Activated B cell treated with CpG ODN at 0.5 μM for 24 hours (primary cell): ENCODE results near the gene SNX15. TPM values are rescaled to one million over a fixed set of nuclear protein-coding genes. Genes with fewer than 3 reads are reported as not detected.
"Not testable (repeated sequence)": the region's sequence is repeated elsewhere in the genome, so short reads cannot be mapped to it uniquely, and the experiment has no call there.

ENCODE experiments used
- ATAC-seq: fragments of 200-7000 bp; cut with Tn5 transposase; one replicate; pipeline ENCODE4 v1.10.0; 2021; ENCODE audit warnings: low read depth, mild to moderate bottlenecking, moderate library complexity
- CTCF ChIA-PET: fragments of 350-600 bp; sonication (Branson Sonifier 250); formaldehyde crosslinking; loops from one replicate; lab custom pipeline; 2021; ENCODE audit warnings: antibody characterized with exemption; lab: Charles Lee
- POLR2A ChIA-PET: fragments of 350-600 bp; sonication (Branson Sonifier 250); formaldehyde crosslinking; loops from one replicate; lab custom pipeline; 2021; ENCODE audit warnings: antibody characterized with exemption; lab: Charles Lee
- DNase-seq: peaks from one replicate; pipeline ENCODE4 v3.0.0; 2022
- H3K27ac Mint-ChIP-seq: one replicate; pipeline ENCODE4 v1.8.0; 2020; ENCODE audit warnings: mixed read lengths
- H3K27me3 Mint-ChIP-seq: one replicate; pipeline ENCODE4 v1.8.0; 2021; ENCODE audit warnings: mixed read lengths
- H3K36me3 Mint-ChIP-seq: one replicate; pipeline ENCODE4 v1.8.0; 2021; ENCODE audit warnings: low read depth, mixed read lengths
- H3K4me1 Mint-ChIP-seq: one replicate; pipeline ENCODE4 v1.8.0; 2021; ENCODE audit warnings: mixed read lengths
- H3K4me3 Mint-ChIP-seq: one replicate; pipeline ENCODE4 v1.8.0; 2020; ENCODE audit warnings: mild to moderate bottlenecking, mixed read lengths
- H3K9me3 Mint-ChIP-seq: one replicate; pipeline ENCODE4 v1.8.0; 2020; ENCODE audit warnings: mixed read lengths
- CTCF ChIP-seq: fragments of 200-600 bp; IDR thresholded peaks from one replicate; pipeline ENCODE4 v1.8.0; 2022; ENCODE audit warnings: antibody characterized with exemption, mild to moderate bottlenecking
- intact Hi-C: fragments of 100-400 bp; cut with micrococcal nuclease; formaldehyde crosslinking; loops from one replicate; pipeline ENCODE4 v1.15.1; 2024
- total RNA-seq: library from RNA; stranded (reverse); gene quantifications from 2 replicates; pipeline ENCODE4 v1.2.3, GENCODE V29; 2022

Gene SNX15
- total RNA-seq, 1 donor from 2014 or later = 17.3 TPM

GRCh38 chr11:64998690-64999431, 28.4 kb upstream of the SNX15 start:
- POLR2A ChIA-PET = no interaction called here
- Mint-ChIP-seq H3K27me3 (no peaks in the 10 kb centered on the region), H3K4me3 (no peak overlapping the region), H3K27ac (no peak overlapping the region), H3K9me3 (no peaks in the 10 kb centered on the region), H3K4me1 (peaks cover 19% of the 10 kb centered on the region), H3K36me3 (no peaks in the 10 kb centered on the region)
- intact Hi-C loops = no loop called here
- no peak for TF ChIP-seq CTCF
- no peak for ATAC-seq
- CTCF ChIA-PET = interaction anchor here (1.3 kb wide), 1 partner anchor 14 kb away, joined by 4 read pairs; no protein-coding TSS in a partner anchor
- no peak for DNase-seq

- ATAC-seq (no peak), DNase-seq (no peak)
- no peak for TF ChIP-seq CTCF
- intact Hi-C loops = no loop called here
- no peaks in the 10 kb centered on the region for H3K9me3 Mint-ChIP-seq
- H3K27me3 Mint-ChIP-seq = no peaks in the 10 kb centered on the region
- no peak overlapping the region for H3K4me3 Mint-ChIP-seq
- CTCF ChIA-PET = interaction anchor here (1.3 kb wide), 1 partner anchor 13 kb away, joined by 4 read pairs; no protein-coding TSS in a partner anchor
- POLR2A ChIA-PET = interaction anchor here (0.6 kb wide), 1 partner anchor 9 kb away, joined by 11 read pairs; no protein-coding TSS in a partner anchor
- H3K4me1 Mint-ChIP-seq = peaks cover 19% of the 10 kb centered on the region
- H3K27ac Mint-ChIP-seq = no peak overlapping the region
- no peaks in the 10 kb centered on the region for H3K36me3 Mint-ChIP-seq
These were observed 27.8 kb upstream of the SNX15 start for GRCh38 chr11:64999478-64999877.

- Mint-ChIP-seq H3K4me1 (peaks cover 7% of the 10 kb centered on the region), H3K36me3 (no peaks in the 10 kb centered on the region), H3K4me3 (no peak overlapping the region), H3K9me3 (no peaks in the 10 kb centered on the region), H3K27me3 (no peaks in the 10 kb centered on the region), H3K27ac (no peak overlapping the region)
- ATAC-seq (no peak), DNase-seq (no peak)
- ChIA-PET POLR2A (no interaction called here), CTCF (no interaction called here)
- TF ChIP-seq CTCF = no peak
- intact Hi-C loops = no loop called here
These were observed 24.5 kb upstream of the SNX15 start for GRCh38 chr11:65002706-65003105.

- POLR2A ChIA-PET = no interaction called here
- DNase-seq (no peak), ATAC-seq (no peak)
- H3K27ac Mint-ChIP-seq = no peak overlapping the region
- no peaks in the 10 kb centered on the region for H3K9me3 Mint-ChIP-seq
- H3K27me3 Mint-ChIP-seq = no peaks in the 10 kb centered on the region
- H3K4me3 Mint-ChIP-seq = no peak overlapping the region
- intact Hi-C loops = no loop called here
- H3K4me1 Mint-ChIP-seq = peaks cover 4% of the 10 kb centered on the region
- TF ChIP-seq CTCF = no peak
- no peaks in the 10 kb centered on the region for H3K36me3 Mint-ChIP-seq
- CTCF ChIA-PET = no interaction called here
These were observed 24.0 kb upstream of the SNX15 start for GRCh38 chr11:65003282-65003681.

GRCh38 chr11:65003968-65004367, 23.3 kb upstream of the SNX15 start:
- CTCF ChIA-PET, H3K9me3 Mint-ChIP-seq, intact Hi-C loops, H3K27ac Mint-ChIP-seq, POLR2A ChIA-PET, ATAC-seq, H3K36me3 Mint-ChIP-seq, H3K4me3 Mint-ChIP-seq, DNase-seq, H3K4me1 Mint-ChIP-seq, H3K27me3 Mint-ChIP-seq: not testable (repeated sequence)
